Mesenchymal stem cell (in vitro differentiated cells and primary cell): ENCODE data around the gene CCDC198.
A peak's percentile ranks its signal among the peaks of the same experiment; 100 is the strongest.

ENCODE experiments used
- DNase-seq: peaks from one replicate; pipeline ENCODE4 v3.0.0-alpha.2; 2013
- H2AFZ ChIP-seq: one replicate; pipeline ENCODE4 v1.6.1; 2013; ENCODE audit warnings: low read depth, mild to moderate bottlenecking, control low read depth, inconsistent platforms, low read length, moderate library complexity
- H2AK5ac ChIP-seq: 2 replicates; pipeline ENCODE4 v1.6.1; 2013; ENCODE audit warnings: low read length, moderate library complexity, mild to moderate bottlenecking, inconsistent platforms; ENCODE audit not compliant: severe bottlenecking
- H2BK120ac ChIP-seq: one replicate; pipeline ENCODE4 v1.6.1; 2013; ENCODE audit warnings: low read depth, mild to moderate bottlenecking, inconsistent platforms, low read length, moderate library complexity
- H2BK12ac ChIP-seq, 2 experiments: one replicate each; pipeline ENCODE4 v1.6.1; 2013; ENCODE audit warnings: inconsistent platforms in 2 of 2, low read length in 2 of 2, mild to moderate bottlenecking in 2 of 2, moderate library complexity in 2 of 2, control low read depth in 1 of 2
- H2BK15ac ChIP-seq: one replicate; pipeline ENCODE4 v1.6.1; 2013; ENCODE audit warnings: mild to moderate bottlenecking, low read depth, inconsistent platforms; ENCODE audit not compliant: poor library complexity, severe bottlenecking
- H2BK5ac ChIP-seq: 2 replicates; pipeline ENCODE4 v1.6.1; 2013; ENCODE audit warnings: low read depth, mild to moderate bottlenecking, low read length, control low read depth, inconsistent platforms; ENCODE audit not compliant: poor library complexity, severe bottlenecking
- H3K14ac ChIP-seq, 2 experiments: one replicate each; pipeline ENCODE4 v1.6.1; 2013; ENCODE audit warnings: inconsistent platforms in 2 of 2, low read length in 2 of 2, control low read depth in 1 of 2, mild to moderate bottlenecking in 1 of 2, moderate library complexity in 1 of 2
- H3K18ac ChIP-seq, 2 experiments: one replicate each; pipeline ENCODE4 v1.6.1; 2013; ENCODE audit warnings: inconsistent platforms in 2 of 2, low read length in 2 of 2, control low read depth in 1 of 2, low read depth in 1 of 2, mild to moderate bottlenecking in 1 of 2
- H3K23ac ChIP-seq, 2 experiments: one replicate each; pipeline ENCODE4 v1.6.1; 2013; ENCODE audit warnings: inconsistent platforms in 2 of 2, low read length in 2 of 2, mild to moderate bottlenecking in 2 of 2, moderate library complexity in 2 of 2, control low read depth in 1 of 2
- H3K27ac ChIP-seq: 2 replicates; pipeline ENCODE4 v1.5.1; 2013; ENCODE audit warnings: mild to moderate bottlenecking, moderate library complexity, low read length, control low read depth, inconsistent platforms; ENCODE audit not compliant: poor library complexity, severe bottlenecking
- H3K27me3 ChIP-seq, 2 experiments: 2 replicates each; pipeline versions ENCODE4 v1.6.1 to v1.7.0; 2013; ENCODE audit warnings: low read length in 2 of 2, mild to moderate bottlenecking in 2 of 2, moderate library complexity in 2 of 2, control low read depth in 1 of 2, inconsistent platforms in 1 of 2; ENCODE audit not compliant: control insufficient read depth in 1 of 2, insufficient read depth in 1 of 2
- H3K36me3 ChIP-seq, 2 experiments: 2 replicates each; pipeline versions ENCODE4 v1.6.1 to v1.7.0; 2013; ENCODE audit warnings: low read length in 2 of 2, control low read depth in 1 of 2, inconsistent platforms in 1 of 2, low read depth in 1 of 2, mild to moderate bottlenecking in 1 of 2; ENCODE audit not compliant: insufficient read depth in 2 of 2, control insufficient read depth in 1 of 2
- H3K4ac ChIP-seq, 2 experiments: one replicate each; pipeline ENCODE4 v1.6.1; 2013; ENCODE audit warnings: inconsistent platforms in 2 of 2, low read length in 2 of 2, mild to moderate bottlenecking in 2 of 2, moderate library complexity in 2 of 2, control low read depth in 1 of 2, low read depth in 1 of 2
- H3K4me1 ChIP-seq: 2 replicates; pipeline ENCODE4 v1.6.1; 2013; ENCODE audit warnings: low read depth, low read length, control low read depth; ENCODE audit not compliant: control insufficient read depth, insufficient read depth
- H3K4me2 ChIP-seq: 2 replicates; pipeline ENCODE4 v1.6.1; 2013; ENCODE audit warnings: low read length, mild to moderate bottlenecking, inconsistent platforms; ENCODE audit not compliant: poor library complexity, severe bottlenecking
- H3K4me3 ChIP-seq, 2 experiments: 2 replicates each; pipeline versions ENCODE4 v1.5.1 to v1.7.0; 2013; ENCODE audit warnings: low read length in 2 of 2, mild to moderate bottlenecking in 2 of 2, control low read depth in 1 of 2, low read depth in 1 of 2; ENCODE audit not compliant: insufficient read depth in 1 of 2
- H3K79me1 ChIP-seq: replicated peaks from 2 replicates; pipeline ENCODE4 v1.6.1; 2013; ENCODE audit warnings: mild to moderate bottlenecking, control low read depth, low read length, inconsistent platforms; ENCODE audit not compliant: poor library complexity, severe bottlenecking
- H3K9ac ChIP-seq: 2 replicates; pipeline ENCODE4 v1.7.0; 2013; ENCODE audit warnings: mild to moderate bottlenecking, low read length, moderate library complexity
- H3K9me3 ChIP-seq: 2 replicates; pipeline ENCODE4 v1.7.0; 2013; ENCODE audit warnings: mild to moderate bottlenecking, low read length; ENCODE audit not compliant: control insufficient read depth
- H4K8ac ChIP-seq: one replicate; pipeline ENCODE4 v1.6.1; 2013; ENCODE audit warnings: inconsistent platforms, mild to moderate bottlenecking, low read length, moderate library complexity
- H4K91ac ChIP-seq: one replicate; pipeline ENCODE4 v1.6.1; 2013; ENCODE audit warnings: mild to moderate bottlenecking, low read length, inconsistent platforms
- WGBS: methylation state at CpG from one replicate; pipeline ENCODE4 v1.1.7; 2013; ENCODE audit warnings: mixed read lengths; 5-methylcytosine and 5-hydroxymethylcytosine counted together

The CCDC198 gene

GRCh38 chr14:57519043-57519442 lies 25.4 kb upstream of the CCDC198 start:
- Histone ChIP-seq H3K4me3 (no peak overlapping the region), H3K18ac (no peak overlapping the region), H3K4me1 (no peaks in the 10 kb centered on the region), H4K8ac (no peak overlapping the region), H4K91ac (no peak overlapping the region), H3K27me3 (no peaks in the 10 kb centered on the region), H3K27ac (no peak overlapping the region), H3K4ac (no peak overlapping the region), H3K79me1 (no peaks in the 10 kb centered on the region), H3K9ac (no peak overlapping the region), H2BK15ac (no peak overlapping the region), H2BK120ac (no peak overlapping the region), H3K36me3 (no peaks in the 10 kb centered on the region), H2AFZ (no peak overlapping the region), H3K4me2 (no peak overlapping the region), H2BK5ac (no peak overlapping the region), H3K14ac (no peak overlapping the region), H3K23ac (no peak overlapping the region), H3K9me3 (peaks cover 9% of the 10 kb centered on the region), H2BK12ac (no peak overlapping the region), H2AK5ac (no peak overlapping the region)
- no peak for DNase-seq

GRCh38 chr14:57512220-57512619 lies 18.6 kb upstream of the CCDC198 start:
- Histone ChIP-seq H3K79me1 (no peaks in the 10 kb centered on the region), H2BK120ac (no peak overlapping the region), H3K14ac (no peak overlapping the region), H3K9ac (peak overlapping the region; percentile 21), H3K9me3 (no peaks in the 10 kb centered on the region), H2BK12ac (no peak overlapping the region), H3K27me3 (no peaks in the 10 kb centered on the region), H3K23ac (no peak overlapping the region), H3K36me3 (no peaks in the 10 kb centered on the region), H2BK5ac (no peak overlapping the region), H2AFZ (no peak overlapping the region), H4K91ac (no peak overlapping the region), H2AK5ac (no peak overlapping the region), H3K27ac (no peak overlapping the region), H3K4me1 (no peaks in the 10 kb centered on the region), H3K4me2 (no peak overlapping the region), H2BK15ac (no peak overlapping the region), H3K4me3 (no peak overlapping the region), H3K4ac (no peak overlapping the region), H4K8ac (no peak overlapping the region), H3K18ac (no peak overlapping the region)
- DNase-seq: no peak
- WGBS: 38% methylated on average over 2 of the region's 3 CpGs

GRCh38 chr14:57508756-57509155 lies 15.1 kb upstream of the CCDC198 start:
- H2BK120ac ChIP-seq: no peak overlapping the region
- H3K79me1 ChIP-seq: no peaks in the 10 kb centered on the region
- H3K23ac ChIP-seq: no peak overlapping the region
- no peaks in the 10 kb centered on the region for H3K27me3 ChIP-seq
- H3K18ac ChIP-seq: no peak overlapping the region
- no peaks in the 10 kb centered on the region for H3K4me1 ChIP-seq
- no peaks in the 10 kb centered on the region for H3K9me3 ChIP-seq
- 72% methylated on average over 2 of the region's 2 CpGs for WGBS
- no peak overlapping the region for H3K9ac ChIP-seq
- H2AK5ac ChIP-seq: no peak overlapping the region
- no peak for DNase-seq
- H3K4me3 ChIP-seq: no peak overlapping the region
- H2BK5ac ChIP-seq: no peak overlapping the region
- no peak overlapping the region for H3K4ac ChIP-seq
- H3K14ac ChIP-seq: no peak overlapping the region
- H3K27ac ChIP-seq: no peak overlapping the region
- H3K4me2 ChIP-seq: no peak overlapping the region
- H4K91ac ChIP-seq: no peak overlapping the region
- no peak overlapping the region for H2BK15ac ChIP-seq
- H2BK12ac ChIP-seq: no peak overlapping the region
- H3K36me3 ChIP-seq: no peaks in the 10 kb centered on the region
- H2AFZ ChIP-seq: no peak overlapping the region
- no peak overlapping the region for H4K8ac ChIP-seq

- no peaks in the 10 kb centered on the region for H3K36me3 ChIP-seq
- no peak overlapping the region for H3K9ac ChIP-seq
- no peaks in the 10 kb centered on the region for H3K27me3 ChIP-seq
- H3K4me1 ChIP-seq: peaks cover 6% of the 10 kb centered on the region
- no peak overlapping the region for H4K91ac ChIP-seq
- H2BK12ac ChIP-seq: no peak overlapping the region
- H3K4ac ChIP-seq: no peak overlapping the region
- no peak for DNase-seq
- H2BK5ac ChIP-seq: no peak overlapping the region
- H3K79me1 ChIP-seq: no peaks in the 10 kb centered on the region
- H2BK120ac ChIP-seq: no peak overlapping the region
- WGBS: 83% methylated on average over 8 of the region's 8 CpGs
- H3K27ac ChIP-seq: no peak overlapping the region
- no peak overlapping the region for H3K18ac ChIP-seq
- no peak overlapping the region for H2AFZ ChIP-seq
- H3K23ac ChIP-seq: no peak overlapping the region
- no peak overlapping the region for H2BK15ac ChIP-seq
- H4K8ac ChIP-seq: no peak overlapping the region
- H3K9me3 ChIP-seq: no peaks in the 10 kb centered on the region
- no peak overlapping the region for H3K4me2 ChIP-seq
- H3K14ac ChIP-seq: no peak overlapping the region
- H3K4me3 ChIP-seq: no peak overlapping the region
- H2AK5ac ChIP-seq: no peak overlapping the region
Measured at GRCh38 chr14:57502586-57503254, 9.1 kb upstream of the CCDC198 start.
